Measurements from ENCODE around the gene SLC8A2.
A peak's percentile ranks its signal among the peaks of the same experiment; 100 is the strongest.
"Not testable (repeated sequence)": the region's sequence is repeated elsewhere in the genome, so short reads cannot be mapped to it uniquely, and the experiment has no call there.

SLC8A2 gene

DNA sequence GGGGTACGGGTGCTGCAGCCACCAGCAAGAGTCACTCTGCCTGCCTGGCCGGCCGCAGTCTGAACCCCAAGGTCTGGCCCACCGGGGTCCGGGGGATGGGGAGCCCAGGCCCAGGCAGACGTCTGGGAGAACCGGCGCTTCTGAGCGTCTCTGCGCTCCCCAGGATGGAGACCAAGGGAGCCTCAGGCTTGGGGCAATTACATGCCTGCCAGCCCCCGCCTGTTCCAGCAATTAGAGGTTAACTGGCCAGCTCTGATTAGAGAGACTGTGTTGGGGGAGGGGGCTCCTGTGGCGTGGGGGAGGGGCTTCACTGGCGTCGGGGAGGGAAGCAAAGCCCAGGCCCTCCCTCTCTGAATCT is 64.3 kb downstream of the SLC8A2 start:
- no peak for DNase-seq

DNA sequence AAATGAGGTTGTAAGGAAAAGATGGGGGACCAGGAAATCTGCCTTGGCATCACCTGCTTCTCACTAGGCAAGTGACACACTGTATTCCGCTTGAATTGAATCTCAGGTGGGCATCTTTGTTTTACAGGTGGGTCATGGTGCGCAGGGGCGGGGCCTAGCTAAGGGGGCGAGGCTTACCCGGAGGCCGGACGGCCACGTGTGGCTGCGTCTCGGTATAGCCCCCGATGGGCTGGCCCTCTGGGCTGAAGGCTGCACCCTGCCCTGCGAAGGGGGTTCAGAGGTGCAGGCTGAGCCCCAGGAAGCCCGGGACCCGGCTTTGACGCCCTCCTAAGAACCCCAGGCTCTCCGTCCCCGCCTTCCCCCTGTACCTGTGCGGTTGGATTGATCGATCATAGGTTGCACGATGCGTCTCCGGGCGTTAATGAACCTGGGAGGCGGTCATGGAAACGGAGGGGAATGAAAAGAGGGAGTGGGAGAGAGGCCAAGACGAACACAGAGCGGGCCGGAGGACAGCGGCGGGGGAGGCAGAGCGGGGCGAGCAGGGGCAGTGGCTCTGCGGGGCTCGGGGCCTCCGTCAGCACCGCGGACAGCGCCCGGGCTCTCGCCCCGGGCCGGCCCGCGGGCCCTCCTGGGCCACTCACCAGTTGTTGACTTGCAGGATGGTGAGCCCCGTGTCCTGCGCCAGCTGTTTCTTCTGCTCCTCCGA is 64.8 kb downstream of the SLC8A2 start:
- DNase-seq = peak in 2 of 3 donors; percentile 42 to 70

DNA sequence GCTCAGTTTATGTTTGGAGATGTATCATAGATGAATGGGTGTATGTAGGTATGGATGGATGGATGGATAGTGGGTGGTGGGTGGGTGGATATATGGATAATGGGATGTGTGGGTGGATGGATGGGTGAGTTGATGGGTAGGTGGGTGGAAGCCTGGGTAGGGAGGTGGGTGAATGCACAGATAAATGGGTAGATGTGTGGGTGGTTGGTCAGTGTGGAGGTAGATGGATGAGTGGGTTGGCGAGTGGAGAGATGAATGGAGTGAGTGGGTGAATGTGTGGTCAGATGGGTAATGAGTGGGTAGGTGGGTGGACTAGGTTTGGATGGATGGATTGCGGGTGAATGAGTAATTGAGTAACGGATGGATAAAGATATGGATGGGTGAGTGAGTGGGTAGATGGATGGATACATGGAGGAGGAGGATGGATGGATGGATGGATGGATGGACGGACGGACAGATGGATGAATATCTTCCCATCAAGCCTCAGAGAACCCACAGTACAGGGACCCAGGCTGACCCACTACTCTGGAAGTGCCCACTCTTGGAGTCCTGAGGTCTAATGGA is 65.8 kb downstream of the SLC8A2 start:
- DNase-seq = no peak

DNA sequence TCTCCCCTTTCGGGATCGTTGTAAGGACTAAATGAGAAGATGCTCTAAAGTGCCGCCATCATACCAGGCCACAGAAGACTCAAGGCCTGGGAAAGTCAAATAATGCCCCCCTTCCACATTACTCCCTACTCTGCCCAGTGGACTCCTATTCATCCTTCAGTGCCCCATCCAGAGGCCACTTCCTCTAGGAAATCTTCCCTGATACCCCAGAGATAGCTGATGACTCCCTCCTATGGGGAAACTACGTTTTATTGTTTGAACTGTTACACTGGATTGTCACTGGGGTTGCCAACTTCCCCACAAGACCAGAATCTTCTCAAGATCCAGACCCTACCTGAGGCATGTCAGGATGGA is 66.5 kb downstream of the SLC8A2 start:
- DNase-seq = no peak

DNA sequence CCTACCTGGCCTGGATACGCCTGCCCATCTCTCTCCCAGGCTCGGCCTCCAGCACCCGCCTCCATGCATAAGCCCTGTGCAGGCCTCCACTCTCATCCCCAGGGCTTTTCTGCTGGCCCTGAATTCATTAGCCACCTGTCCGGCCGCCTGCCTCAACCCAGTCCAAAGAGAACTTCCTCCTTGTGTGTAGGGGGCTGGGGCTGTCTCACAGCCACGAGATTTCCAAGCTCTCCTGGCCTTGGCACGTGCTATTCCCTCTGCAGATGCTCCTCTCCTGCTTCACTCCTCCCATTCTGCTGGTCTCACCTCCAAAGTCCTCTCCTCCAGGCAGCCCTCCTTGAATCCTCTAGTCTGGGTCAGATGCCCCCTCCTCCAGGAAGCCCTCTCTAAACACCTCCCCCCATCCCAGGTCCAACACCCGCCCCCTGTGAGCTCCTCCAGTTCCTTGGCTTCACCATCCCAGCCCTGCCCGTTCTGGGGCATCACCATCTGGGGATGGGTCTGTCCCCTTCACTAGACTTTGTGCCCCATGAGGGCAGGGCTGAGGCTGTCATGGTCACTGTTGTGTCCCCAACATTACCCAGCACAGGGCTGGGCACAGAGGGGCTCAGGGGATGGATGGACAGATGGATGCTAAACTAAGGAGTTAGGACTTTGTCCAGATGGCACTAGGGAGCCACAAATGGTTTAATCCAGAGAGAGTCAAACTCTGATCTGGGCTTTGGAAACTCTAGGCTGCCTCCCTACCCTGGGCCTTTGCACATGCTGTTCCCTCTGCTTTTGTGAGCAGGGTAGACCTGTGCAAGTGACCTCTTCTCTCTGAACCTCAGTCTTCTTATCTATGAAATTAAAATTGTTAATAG is 67.1 kb downstream of the SLC8A2 start:
- no peak for DNase-seq

DNA sequence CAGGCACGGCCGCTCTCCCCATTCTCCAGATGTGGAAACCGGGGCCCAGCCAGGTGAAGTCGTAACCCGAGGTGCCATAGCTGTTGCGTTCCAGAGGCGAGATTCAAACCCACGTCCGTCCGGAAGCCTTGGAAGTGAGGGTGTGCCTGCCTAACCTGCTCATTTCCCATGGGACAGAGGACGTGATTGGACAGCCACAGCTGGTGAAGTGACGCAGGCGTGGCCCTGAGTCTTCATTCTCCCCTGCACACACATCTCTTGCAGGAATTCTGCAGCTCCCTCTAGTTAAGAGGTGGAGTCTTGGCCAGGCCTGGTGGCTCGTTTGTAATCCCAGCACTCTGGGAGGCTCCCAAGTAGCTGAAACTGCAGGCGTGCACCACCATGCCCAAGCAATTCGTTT is 69.2 kb downstream of the SLC8A2 start:
- no peak for DNase-seq

DNA sequence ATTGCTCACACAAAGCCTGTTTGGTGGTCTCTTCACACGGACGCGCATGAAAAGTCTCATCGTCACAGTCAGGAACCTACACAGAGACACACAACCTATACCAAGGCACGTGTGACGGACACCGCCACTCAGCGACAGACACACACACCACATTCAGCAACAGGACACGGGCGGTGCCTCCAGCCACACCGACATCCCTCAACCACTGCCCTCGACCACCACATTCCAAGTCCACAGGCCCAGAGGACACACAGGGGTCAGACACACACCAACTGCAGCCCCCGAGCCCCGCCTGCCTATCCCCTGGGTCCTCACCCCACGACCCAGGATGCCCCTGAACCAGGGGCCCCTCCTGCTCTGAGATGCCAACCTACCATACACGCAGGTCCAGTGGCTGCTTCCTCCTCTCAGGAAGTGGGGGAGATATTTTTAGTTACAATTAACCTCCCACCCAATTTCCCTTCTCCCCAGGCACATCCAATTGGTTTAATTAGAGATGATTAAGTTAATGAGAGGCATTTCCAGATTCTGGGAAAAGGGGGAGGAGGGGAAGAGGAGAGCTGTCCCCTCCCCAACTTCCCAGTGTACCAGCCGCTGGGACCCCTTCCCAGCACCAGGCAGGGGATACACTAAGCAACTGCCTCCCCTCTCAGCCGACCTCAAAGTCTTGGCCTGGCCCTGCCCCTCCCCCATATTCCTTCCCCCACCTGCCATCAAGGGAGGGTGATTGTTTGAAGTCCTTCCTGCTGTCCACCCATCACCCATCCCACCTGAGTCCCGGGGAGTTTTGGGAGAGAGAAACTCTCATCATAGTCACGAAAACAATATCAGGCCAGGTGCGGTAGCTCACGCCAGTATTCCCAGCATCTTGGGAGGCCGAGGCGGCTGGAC is 72.7 kb downstream of the SLC8A2 start:
- no peak for DNase-seq

DNA sequence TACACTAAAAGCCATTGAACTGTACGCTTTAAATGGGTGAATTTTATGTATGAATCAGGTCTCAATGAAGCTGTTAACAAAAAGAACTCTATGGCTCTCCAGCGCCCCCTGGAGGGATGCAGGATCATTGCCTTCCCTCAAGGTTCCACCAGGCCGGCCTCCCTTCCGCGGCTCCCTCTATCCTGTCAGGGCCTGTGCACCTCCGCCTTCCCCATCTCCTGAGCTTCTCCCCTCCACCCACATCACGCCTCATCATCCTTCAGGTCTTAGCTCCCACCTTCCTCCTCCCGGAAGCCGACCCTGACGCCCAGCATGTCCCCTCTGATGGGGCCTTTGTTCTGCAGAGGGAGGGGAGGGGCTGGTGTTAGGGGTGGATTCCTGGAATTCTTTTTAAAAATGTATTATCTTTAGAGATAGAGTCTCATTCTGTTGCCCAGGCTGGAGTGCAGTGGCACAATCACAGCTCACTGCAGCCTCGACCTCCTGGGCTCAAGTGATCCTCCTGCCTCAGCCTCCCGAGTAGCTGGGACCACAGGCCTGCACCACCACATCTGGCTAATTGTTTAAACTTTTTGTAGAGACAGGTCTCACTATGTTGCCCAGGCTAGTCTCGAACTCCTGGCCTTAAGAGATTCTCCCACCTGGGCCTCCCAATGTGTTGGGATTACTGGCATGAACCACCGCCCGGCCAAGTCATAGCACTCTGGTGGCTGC is 80.0 kb downstream of the SLC8A2 start:
- peak; percentile 84 to 92 (median 90) for DNase-seq

DNA sequence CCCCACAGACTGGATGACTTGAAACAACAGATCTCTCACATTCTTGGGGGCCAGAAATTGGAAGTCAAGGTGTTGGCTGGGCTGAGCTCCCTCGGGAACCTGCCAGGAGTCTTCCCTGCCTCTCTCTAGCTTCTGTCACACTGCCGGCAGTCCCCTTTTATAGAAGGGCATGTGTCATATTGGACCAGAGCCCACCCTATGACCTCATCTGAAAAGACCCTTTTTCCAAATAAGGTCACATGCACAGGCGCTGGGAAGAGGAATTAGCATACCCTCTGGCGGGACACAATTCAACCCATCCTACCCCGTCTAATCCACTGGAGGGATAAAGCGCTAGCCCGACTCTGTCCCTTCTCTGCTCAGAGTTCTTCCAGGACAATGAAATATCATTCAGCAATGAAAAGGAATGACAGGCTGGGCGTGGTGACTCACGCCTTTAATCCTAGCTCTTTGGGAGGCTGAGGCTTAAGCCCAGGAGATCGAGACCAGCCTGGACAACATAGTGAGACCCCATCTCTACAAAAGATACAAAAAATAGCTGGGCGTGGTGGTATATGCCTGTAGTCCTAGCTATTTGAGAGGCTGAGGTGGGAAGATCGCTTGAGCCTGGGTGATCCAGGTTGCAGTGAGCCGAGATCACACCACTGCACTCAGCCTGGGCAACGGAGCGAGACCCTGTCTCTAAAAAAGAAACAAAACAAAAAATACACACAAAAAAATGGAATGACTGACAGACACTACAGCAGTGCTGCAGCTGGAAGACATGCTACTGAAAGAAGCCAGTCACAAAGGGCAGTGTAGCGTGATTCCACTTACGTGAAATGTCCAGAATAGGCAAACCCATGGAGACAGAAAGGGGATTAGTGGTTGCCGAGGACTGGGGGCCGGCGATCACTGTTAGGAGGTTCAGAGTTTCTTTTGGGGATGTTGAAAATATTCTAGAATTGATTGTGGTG is 80.9 kb downstream of the SLC8A2 start:
- no peak for DNase-seq

DNA sequence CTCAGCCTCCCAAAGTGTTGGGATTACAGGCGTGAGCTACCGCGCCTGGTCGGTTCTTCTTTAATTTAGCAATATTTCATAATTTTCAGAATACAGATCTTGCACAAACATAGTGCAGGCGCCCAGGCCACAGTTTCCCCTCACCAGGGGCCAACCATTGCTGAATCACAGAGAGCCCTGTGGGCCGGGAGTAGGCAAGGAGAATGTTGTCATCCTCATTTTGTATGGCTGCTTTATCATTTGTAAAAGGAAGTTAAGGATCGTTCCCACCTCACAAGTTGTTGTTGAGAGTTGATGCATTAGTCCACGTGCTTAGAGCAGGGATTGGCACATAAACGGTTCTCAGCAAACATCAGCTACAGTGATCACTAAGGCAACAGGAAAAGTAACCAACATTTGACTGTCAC is 82.5 kb downstream of the SLC8A2 start:
- DNase-seq = peak; percentile 94 to 99 (median 96)

DNA sequence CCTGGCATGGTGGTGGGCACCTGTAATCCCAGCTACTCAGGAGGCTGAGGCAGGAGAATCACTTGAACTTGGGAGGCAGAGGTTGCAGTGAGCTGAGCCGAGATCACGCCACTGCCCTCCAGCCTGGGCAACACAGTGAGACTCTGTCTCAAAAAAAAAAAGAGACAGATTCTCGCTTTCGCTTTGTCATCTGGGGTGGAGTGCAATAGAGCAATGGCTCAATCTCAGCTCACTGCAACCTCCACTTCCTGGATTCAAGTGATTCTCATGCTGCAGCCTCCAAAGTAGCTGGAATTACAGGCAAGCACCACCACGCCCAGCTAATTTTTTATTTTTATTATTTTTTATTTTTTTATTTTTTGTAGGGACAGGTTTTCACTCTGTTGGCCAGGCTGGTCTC is 83.0 kb downstream of the SLC8A2 start:
- DNase-seq = peak; percentile 73 to 84 (median 84)

DNA sequence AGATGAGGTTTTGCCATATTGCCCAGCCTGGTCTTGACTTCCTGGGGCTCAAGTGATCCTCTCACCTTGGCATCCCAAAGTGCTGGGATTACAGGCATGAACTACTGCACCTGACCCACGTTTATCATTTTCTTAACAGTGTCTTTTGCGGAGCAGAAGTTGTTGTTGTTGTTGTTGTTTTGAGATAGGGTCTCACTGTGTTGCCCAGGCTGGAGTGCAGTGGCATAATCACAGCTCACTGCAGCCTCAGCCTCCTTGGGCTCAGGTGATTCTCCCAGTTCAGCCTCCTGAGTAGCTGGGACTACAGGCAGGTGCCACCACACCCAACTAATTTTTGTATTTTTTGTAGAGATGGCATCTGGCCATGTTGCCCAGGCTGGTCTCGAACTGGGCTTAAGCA is 84.1 kb downstream of the SLC8A2 start:
- not testable (repeated sequence) for DNase-seq

DNA sequence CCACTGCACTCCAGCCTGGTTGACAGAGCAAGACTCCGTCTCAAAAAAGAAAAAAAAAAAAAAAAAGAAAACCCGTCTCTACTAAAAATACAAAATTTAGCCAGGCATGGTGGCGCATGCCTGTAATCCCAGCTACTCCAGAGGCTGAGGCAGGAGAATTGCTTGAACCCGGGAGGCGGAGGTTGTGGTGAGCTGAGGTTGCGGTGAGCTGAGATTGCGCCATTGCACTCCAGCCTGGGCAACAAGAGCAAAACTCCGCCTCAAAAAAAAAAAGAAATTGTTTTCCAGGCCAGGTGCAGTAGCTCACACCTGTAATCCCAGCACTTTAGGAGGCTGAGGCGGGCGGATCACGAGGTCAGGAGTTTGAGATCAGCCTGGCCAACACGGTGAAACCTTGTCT is 85.1 kb downstream of the SLC8A2 start:
- DNase-seq = not testable (repeated sequence)

DNA sequence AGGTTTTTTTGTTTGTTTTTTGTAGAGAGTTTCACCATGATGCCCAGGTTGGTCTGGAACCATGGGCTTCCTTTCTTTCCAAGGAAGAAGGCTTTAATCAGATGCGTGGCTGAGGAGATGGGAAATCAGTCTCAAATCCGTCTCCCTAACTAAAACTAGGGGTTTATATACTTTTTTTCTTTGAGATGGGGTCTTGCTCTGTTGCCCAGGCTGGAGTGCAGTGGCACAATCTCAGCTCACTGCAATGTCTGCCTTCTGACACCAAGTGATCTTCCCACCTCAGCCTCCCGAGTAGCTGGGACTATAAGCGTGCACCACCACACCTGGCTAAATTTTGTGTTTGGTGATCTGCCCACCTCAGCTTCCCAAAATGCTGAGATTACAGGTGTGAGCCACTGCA is 87.2 kb downstream of the SLC8A2 start:
- not testable (repeated sequence) for DNase-seq

DNA sequence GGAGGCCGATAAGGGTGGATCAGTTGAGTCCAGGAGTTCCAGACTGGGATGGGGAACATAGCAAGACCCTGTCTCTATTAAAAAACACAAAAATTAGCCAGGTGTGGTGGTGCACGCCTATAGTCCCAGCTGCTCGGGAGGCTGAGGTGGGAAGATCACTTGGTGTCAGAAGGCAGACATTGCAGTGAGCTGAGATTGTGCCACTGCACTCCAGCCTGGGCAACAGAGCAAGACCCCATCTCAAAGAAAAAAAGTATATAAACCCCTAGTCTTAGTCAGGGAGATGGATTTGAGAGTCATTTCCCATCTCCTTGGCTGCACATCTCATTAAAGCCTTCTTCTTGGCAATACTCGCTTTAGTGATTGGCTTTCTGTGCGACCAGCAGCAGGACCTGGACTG is 87.8 kb downstream of the SLC8A2 start:
- not testable (repeated sequence) for DNase-seq

DNA sequence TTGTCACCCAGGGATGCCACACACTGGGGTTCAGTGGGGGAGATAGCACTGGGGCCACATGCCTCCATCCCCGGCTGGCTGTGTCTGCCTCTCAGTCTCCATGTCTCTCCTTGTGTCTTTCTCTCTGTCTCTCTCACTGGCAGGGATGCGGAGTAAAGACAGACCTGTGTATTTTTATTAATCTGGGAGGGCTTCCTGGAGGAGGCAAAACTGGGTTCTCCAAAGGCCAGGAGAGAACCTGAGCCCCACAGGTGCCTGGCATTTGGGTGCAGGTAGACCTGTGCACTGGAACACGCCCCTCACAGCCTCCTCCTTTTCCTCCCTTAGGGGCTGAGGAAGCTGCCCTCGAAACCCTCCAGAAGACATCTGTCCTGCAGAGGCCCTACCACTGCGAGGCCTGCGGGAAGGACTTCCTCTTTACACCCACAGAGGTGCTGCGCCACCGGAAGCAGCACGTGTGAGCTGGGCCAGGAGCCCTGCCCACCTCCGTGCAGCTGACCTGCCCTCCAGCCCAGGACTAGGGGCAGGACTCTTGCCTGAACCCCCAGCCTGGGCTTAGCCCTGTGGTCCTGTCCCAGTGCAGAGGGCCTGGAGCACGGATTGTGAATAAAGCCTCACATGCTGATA is 89.9 kb downstream of the SLC8A2 start:
- DNase-seq = peak; percentile 39 to 63 (median 44)

DNA sequence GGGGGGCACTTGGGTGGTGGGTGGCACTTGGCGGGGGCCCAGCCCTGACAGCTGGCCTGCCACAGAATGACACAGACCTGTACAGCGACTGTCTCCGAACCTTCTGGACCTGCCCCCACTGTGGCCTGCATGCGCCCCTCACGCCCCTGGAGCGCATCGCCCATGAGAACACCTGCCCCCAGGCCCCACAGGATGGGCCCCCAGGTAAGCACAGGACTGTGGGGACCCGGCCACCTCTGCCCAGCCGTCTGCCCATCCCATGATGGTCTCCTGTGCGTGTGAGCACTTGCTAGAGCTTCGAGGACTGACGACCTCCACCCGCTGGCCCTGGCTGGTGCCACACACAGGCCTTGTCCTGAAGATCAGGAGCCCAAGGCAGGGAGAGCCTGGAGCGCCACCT is 90.6 kb downstream of the SLC8A2 start:
- DNase-seq = no peak

DNA sequence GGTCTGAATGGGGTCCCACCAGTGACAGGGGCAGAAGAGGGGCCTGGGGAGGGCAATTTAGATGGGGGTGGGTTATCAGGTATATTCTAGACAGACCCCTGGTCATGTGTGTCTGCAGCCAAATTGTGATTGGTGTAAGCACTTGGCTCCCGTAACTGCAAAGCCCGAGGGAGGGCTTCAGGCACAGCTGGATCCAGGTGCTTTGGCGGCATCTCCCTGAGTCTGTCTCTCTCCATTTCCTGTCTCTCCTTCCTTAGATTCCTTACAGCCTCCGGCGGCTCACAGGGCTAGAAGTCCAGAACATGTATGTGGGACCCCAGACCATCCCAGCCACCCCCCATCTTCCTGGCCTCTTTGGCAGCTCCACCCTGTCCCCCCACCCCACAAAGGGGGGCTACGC is 91.1 kb downstream of the SLC8A2 start:
- DNase-seq = no peak

DNA sequence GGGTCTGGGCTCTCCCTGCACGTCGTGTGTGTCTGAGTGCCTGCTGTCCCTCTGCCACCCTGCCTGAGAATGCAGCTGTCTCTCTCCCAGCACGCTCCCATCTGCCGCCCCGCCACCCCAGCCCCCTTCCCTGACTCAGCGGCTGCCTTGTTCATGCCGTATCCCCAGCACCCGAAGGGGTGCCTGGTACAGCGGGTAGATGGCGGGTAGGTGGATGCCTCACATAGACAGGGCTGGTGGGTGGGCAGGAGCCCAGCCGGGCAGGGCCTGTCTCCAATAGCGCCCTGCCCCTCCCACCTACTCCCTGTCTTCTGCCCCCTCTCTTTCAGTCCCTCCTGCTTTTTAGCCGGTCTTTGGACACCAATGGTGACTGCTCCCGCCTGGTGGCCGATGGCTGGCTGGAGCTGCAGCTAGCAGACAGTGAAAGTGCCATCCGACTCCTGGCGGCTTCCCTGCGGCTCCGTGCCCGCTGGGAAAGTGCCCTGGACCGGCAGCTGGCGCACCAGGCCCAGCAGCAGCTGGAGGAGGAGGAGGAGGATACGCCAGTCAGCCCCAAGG is 92.2 kb downstream of the SLC8A2 start:
- DNase-seq = no peak

DNA sequence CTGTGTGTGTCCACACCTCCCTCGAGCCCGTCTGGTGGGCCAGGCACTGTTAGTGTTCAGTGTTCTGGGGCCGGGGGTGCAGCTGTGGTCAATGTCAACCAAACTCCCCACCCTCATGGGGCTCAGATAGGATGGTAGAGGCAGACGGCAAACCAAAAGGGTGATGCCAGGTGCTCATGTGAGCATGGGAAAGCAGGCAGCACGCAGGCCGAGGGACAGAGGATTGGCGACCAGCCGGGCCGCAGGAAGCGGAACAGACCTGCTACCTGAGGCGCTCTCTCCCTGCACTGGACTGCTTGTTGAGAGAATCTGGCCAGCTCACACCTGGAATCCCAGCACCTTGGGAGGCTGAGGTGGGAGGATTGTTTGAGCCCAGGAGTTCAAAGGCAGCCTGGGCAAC is 93.4 kb downstream of the SLC8A2 start:
- no peak for DNase-seq

Measured in suppressor macrophage treated with lipopolysaccharide for 1 hour (primary cell).